Uterus (tissue), 4 donors: ENCODE measurements around the gene ATP6V1C2. TPM values are rescaled to one million over a fixed set of nuclear protein-coding genes. Genes with fewer than 3 reads are reported as not detected.
A peak's percentile ranks its signal among the peaks of the same experiment; 100 is the strongest.

Experiments
- DNase-seq, 2 donors: peaks; one replicate each; pipeline ENCODE4 v3.0.0-alpha.2; 2019 to 2020
- H3K27ac ChIP-seq, 2 donors: fragments of 200-600 bp; sonication (generic); 1 replicate in 1 of 2; 2 replicates in 1 of 2; pipeline ENCODE4 v1.5.1; 2016 to 2018
- H3K27me3 ChIP-seq, 2 donors: fragments of 200-600 bp; sonication (generic); one replicate each; pipeline ENCODE4 v1.5.1; 2018 to 2019; ENCODE audit warnings: control low read depth in 1 of 2
- H3K36me3 ChIP-seq, 2 donors: fragments of 200-600 bp; sonication (generic); one replicate each; pipeline ENCODE4 v1.5.1; 2019; ENCODE audit warnings: control low read depth in 1 of 2
- H3K4me1 ChIP-seq, 2 donors: fragments of 200-600 bp; sonication (generic); one replicate each; pipeline ENCODE4 v1.5.1; 2018 to 2019; ENCODE audit warnings: control low read depth in 1 of 2
- H3K4me3 ChIP-seq, 2 donors: fragments of 200-600 bp; sonication (generic); 1 replicate in 1 of 2; 2 replicates in 1 of 2; pipeline ENCODE4 v1.5.1; 2018 to 2019; ENCODE audit warnings: mild to moderate bottlenecking in 1 of 2
- H3K9me3 ChIP-seq, 2 donors: fragments of 200-600 bp; sonication (generic); one replicate each; pipeline ENCODE4 v1.5.1; 2019; ENCODE audit warnings: control low read depth in 1 of 2
- CTCF ChIP-seq, 4 experiments: fragments of 200-600 bp in 2 of 4; fragments of 450-650 bp in 2 of 4; sonication (generic) in 2 of 4; IDR thresholded peaks; one replicate each; pipeline ENCODE4 v1.5.1; 2016 to 2019; ENCODE audit warnings: antibody characterized with exemption in 4 of 4, mild to moderate bottlenecking in 2 of 4, moderate library complexity in 1 of 4
- POLR2A ChIP-seq, 2 donors: fragments of 450-650 bp; IDR thresholded peaks; one replicate each; pipeline ENCODE4 v1.6.1; 2016; ENCODE audit warnings: antibody characterized with exemption in 2 of 2, mild to moderate bottlenecking in 1 of 2, moderate library complexity in 1 of 2
- intact Hi-C: fragments of 100-400 bp; cut with DNase I; formaldehyde crosslinking; loops from one replicate; pipeline ENCODE4 v1.15.1; 2023; ENCODE audit warnings: low total_unique reads
- total RNA-seq, 4 donors: library from RNA; depleted of rRNA in 3 of 4; stranded (reverse); fragments of >200 nt in 3 of 4; gene quantifications; one replicate each; pipeline versions ENCODE4 v1.1.0 to v1.2.4, GENCODE V29; 2014 to 2023
- donor health status: DM: yes; HTN: yes; CAD: no.

The ATP6V1C2 gene
- 1 to 10 TPM in 1 of 4 donors, under 1 TPM in 2, not detected in 1; 0.26 to 3.6 (median 0.61) TPM for total RNA-seq

GRCh38 chr2:10721396-10722251 lies at the start of gene ATP6V1C2:
Gene ATP6V1C2, plus strand, starts transcription at chr2:10721630. Its CDS starts 1,220 bp downstream, at chr2:10722850.
- intact Hi-C loops: no loop called here
- peak within 1 kb of the TSS; percentile 20 to 24 for H3K4me3 ChIP-seq
- H3K9me3 ChIP-seq: no peaks in the 10 kb centered on the region
- H3K27ac ChIP-seq: no peak within 1 kb of the TSS
- TF ChIP-seq POLR2A (IDR thresholded peaks at IDR 0.05) (no peak), CTCF (IDR thresholded peaks at IDR 0.05) (no peak)
- DNase-seq: no peak
- H3K36me3 ChIP-seq: no peaks in the 10 kb centered on the region
- peaks cover 0 to 14% of the 10 kb centered on the region in 2 donors for H3K4me1 ChIP-seq
- peaks cover 0 to 19% of the 10 kb centered on the region in 2 donors for H3K27me3 ChIP-seq

- no peak for DNase-seq
- Histone ChIP-seq H3K9me3 (no peaks in the 10 kb centered on the region), H3K4me3 (no peak overlapping the region), H3K36me3 (no peaks in the 10 kb centered on the region), H3K27ac (no peak overlapping the region), H3K4me1 (no peaks in the 10 kb centered on the region), H3K27me3 (no peaks in the 10 kb centered on the region)
- TF ChIP-seq POLR2A (IDR thresholded peaks at IDR 0.05) (no peak), CTCF (IDR thresholded peaks at IDR 0.05) (no peak)
- intact Hi-C loops: no loop called here
Measured at GRCh38 chr2:10675131-10675530, 46.3 kb upstream of the ATP6V1C2 start.

- DNase-seq: no peak
- Histone ChIP-seq H3K36me3 (no peaks in the 10 kb centered on the region), H3K4me3 (no peak overlapping the region), H3K9me3 (no peaks in the 10 kb centered on the region), H3K27me3 (no peaks in the 10 kb centered on the region), H3K27ac (no peak overlapping the region), H3K4me1 (no peaks in the 10 kb centered on the region)
- intact Hi-C loops: no loop called here
- TF ChIP-seq CTCF (IDR thresholded peaks at IDR 0.05) (no peak), POLR2A (IDR thresholded peaks at IDR 0.05) (no peak)
Measured at GRCh38 chr2:10678225-10678624, 43.2 kb upstream of the ATP6V1C2 start.

GRCh38 chr2:10680214-10680613 lies 41.2 kb upstream of the ATP6V1C2 start:
- no peak for DNase-seq
- TF ChIP-seq CTCF (IDR thresholded peaks at IDR 0.05) (no peak), POLR2A (IDR thresholded peaks at IDR 0.05) (no peak)
- intact Hi-C loops: no loop called here
- H3K36me3 ChIP-seq: no peaks in the 10 kb centered on the region
- no peak overlapping the region for H3K27ac ChIP-seq
- H3K9me3 ChIP-seq: no peaks in the 10 kb centered on the region
- H3K4me1 ChIP-seq: no peaks in the 10 kb centered on the region
- no peak overlapping the region for H3K4me3 ChIP-seq
- H3K27me3 ChIP-seq: no peaks in the 10 kb centered on the region

- intact Hi-C loops: no loop called here
Measured at GRCh38 chr2:10680957-10681356, 40.5 kb upstream of the ATP6V1C2 start.

More at GRCh38 chr2:10680957-10681356, 40.5 kb upstream of the ATP6V1C2 start:
- H3K27me3 ChIP-seq: no peaks in the 10 kb centered on the region
- H3K4me1 ChIP-seq: no peaks in the 10 kb centered on the region
- H3K36me3 ChIP-seq: no peaks in the 10 kb centered on the region
- no peaks in the 10 kb centered on the region for H3K9me3 ChIP-seq
- TF ChIP-seq CTCF (IDR thresholded peaks at IDR 0.05): no peak
- no peak for DNase-seq
- H3K4me3 ChIP-seq: no peak overlapping the region
- H3K27ac ChIP-seq: no peak overlapping the region
